MM.1S (cell line): ENCODE measurements around the gene PLSCR1.

Experiments used
- DNase-seq: peaks from one replicate; pipeline ENCODE4 v3.0.0-alpha.2; 2015
- H2AFZ ChIP-seq: fragments of 300-600 bp; sonication (generic); 2 replicates; pipeline ENCODE4 v1.6.0; 2016; ENCODE audit warnings: antibody characterized with exemption, low read length
- H3F3A ChIP-seq: fragments of 300-600 bp; sonication (generic); 2 replicates; pipeline ENCODE4 v1.6.1; 2016; ENCODE audit warnings: mild to moderate bottlenecking, antibody characterized with exemption, low read length, moderate library complexity, mixed read lengths; ENCODE audit not compliant: insufficient read depth
- H3K27ac ChIP-seq: fragments of 300-600 bp; sonication (generic); 2 replicates; pipeline ENCODE4 v1.5.1; 2016; ENCODE audit warnings: mild to moderate bottlenecking, low read length
- H3K27me3 ChIP-seq: fragments of 300-600 bp; sonication (generic); replicated peaks from 2 replicates; pipeline ENCODE4 v1.6.0; 2016; ENCODE audit warnings: low read length; ENCODE audit not compliant: insufficient read depth
- H3K36me3 ChIP-seq: fragments of 300-600 bp; sonication (generic); replicated peaks from 2 replicates; pipeline ENCODE4 v1.6.1; 2016; ENCODE audit warnings: mild to moderate bottlenecking, low read length, mixed read lengths; ENCODE audit not compliant: insufficient read depth
- H3K4me1 ChIP-seq: fragments of 300-600 bp; sonication (generic); 2 replicates; pipeline ENCODE4 v1.6.1; 2016; ENCODE audit warnings: low read length, mixed read lengths
- H3K4me2 ChIP-seq: fragments of 300-600 bp; sonication (generic); 2 replicates; pipeline ENCODE4 v1.6.0; 2016; ENCODE audit warnings: low read depth, low read length
- H3K4me3 ChIP-seq: fragments of 300-600 bp; sonication (generic); 2 replicates; pipeline ENCODE4 v1.5.1; 2016; ENCODE audit warnings: low read length, mixed read lengths
- H3K79me2 ChIP-seq: fragments of 300-600 bp; sonication (generic); 2 replicates; pipeline ENCODE4 v1.6.1; 2016; ENCODE audit warnings: mixed run types, low read length, mixed read lengths
- H3K9ac ChIP-seq: fragments of 300-600 bp; sonication (generic); 2 replicates; pipeline ENCODE4 v1.6.1; 2016; ENCODE audit warnings: low read length, mixed read lengths
- H3K9me2 ChIP-seq: fragments of 300-600 bp; sonication (generic); replicated peaks from 2 replicates; pipeline ENCODE4 v1.6.1; 2016; ENCODE audit warnings: mild to moderate bottlenecking, low read length, mixed read lengths; ENCODE audit not compliant: insufficient read depth
- H3K9me3 ChIP-seq: fragments of 300-600 bp; sonication (generic); replicated peaks from 2 replicates; pipeline ENCODE4 v1.6.1; 2016; ENCODE audit warnings: mild to moderate bottlenecking, low read length, mixed read lengths; ENCODE audit not compliant: insufficient read depth
- H4K20me1 ChIP-seq: fragments of 300-600 bp; sonication (generic); 2 replicates; pipeline ENCODE4 v1.6.1; 2016; ENCODE audit warnings: mild to moderate bottlenecking, low read length, moderate library complexity, mixed read lengths; ENCODE audit not compliant: insufficient read depth
- EZH2 ChIP-seq: fragments of 300-600 bp; sonication (generic); optimal IDR thresholded peaks from 2 replicates; pipeline ENCODE3; 2017; ENCODE audit warnings: low read depth, mild to moderate bottlenecking, antibody characterized with exemption, low read length, mixed read lengths
- EZH2phosphoT487 ChIP-seq: fragments of 300-600 bp; sonication (generic); IDR thresholded peaks from 2 replicates; pipeline ENCODE4 v1.6.1; 2018; ENCODE audit warnings: antibody characterized with exemption, low read length
- TF ChIP-seq, protein P1 (sequence below): fragments of 300-600 bp; sonication (generic); IDR thresholded peaks from 2 replicates; pipeline ENCODE4 v1.5.1; 2016; ENCODE audit warnings: antibody characterized with exemption, low read length, mixed read lengths

PLSCR1 gene

DNA sequence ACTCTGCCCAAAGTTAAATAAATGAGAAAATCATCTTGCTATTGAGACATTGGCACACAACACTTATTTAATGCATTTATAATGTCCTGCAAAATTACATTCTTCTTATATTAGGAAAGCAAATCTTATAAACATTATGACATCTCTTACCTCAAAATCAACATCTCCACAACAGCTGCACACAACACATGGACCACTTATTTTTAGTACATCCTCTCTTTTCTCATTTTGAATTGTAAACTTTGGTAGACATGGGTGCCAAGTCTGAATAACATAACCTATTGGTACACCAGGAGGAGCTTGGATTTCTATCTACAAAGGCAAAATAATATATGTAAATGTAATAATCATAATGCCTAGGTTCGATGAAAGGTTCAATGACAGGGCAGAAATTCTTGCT, 23.0 kb downstream of the PLSCR1 start:
- Histone ChIP-seq H3K4me3 (no peak overlapping the region), H3F3A (no peaks in the 10 kb centered on the region), H3K27ac (no peak overlapping the region), H3K9me2 (no peaks in the 10 kb centered on the region), H3K9ac (no peak overlapping the region), H4K20me1 (no peaks in the 10 kb centered on the region), H3K27me3 (no peaks in the 10 kb centered on the region), H3K9me3 (no peaks in the 10 kb centered on the region), H2AFZ (no peak overlapping the region), H3K36me3 (no peaks in the 10 kb centered on the region), H3K79me2 (no peaks in the 10 kb centered on the region), H3K4me2 (no peak overlapping the region), H3K4me1 (no peaks in the 10 kb centered on the region)
- DNase-seq = no peak
- TF ChIP-seq EZH2 (no peak), EZH2phosphoT487 (no peak)
- TF ChIP-seq, protein P1, sequence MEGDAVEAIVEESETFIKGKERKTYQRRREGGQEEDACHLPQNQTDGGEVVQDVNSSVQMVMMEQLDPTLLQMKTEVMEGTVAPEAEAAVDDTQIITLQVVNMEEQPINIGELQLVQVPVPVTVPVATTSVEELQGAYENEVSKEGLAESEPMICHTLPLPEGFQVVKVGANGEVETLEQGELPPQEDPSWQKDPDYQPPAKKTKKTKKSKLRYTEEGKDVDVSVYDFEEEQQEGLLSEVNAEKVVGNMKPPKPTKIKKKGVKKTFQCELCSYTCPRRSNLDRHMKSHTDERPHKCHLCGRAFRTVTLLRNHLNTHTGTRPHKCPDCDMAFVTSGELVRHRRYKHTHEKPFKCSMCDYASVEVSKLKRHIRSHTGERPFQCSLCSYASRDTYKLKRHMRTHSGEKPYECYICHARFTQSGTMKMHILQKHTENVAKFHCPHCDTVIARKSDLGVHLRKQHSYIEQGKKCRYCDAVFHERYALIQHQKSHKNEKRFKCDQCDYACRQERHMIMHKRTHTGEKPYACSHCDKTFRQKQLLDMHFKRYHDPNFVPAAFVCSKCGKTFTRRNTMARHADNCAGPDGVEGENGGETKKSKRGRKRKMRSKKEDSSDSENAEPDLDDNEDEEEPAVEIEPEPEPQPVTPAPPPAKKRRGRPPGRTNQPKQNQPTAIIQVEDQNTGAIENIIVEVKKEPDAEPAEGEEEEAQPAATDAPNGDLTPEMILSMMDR = no peak

DNA sequence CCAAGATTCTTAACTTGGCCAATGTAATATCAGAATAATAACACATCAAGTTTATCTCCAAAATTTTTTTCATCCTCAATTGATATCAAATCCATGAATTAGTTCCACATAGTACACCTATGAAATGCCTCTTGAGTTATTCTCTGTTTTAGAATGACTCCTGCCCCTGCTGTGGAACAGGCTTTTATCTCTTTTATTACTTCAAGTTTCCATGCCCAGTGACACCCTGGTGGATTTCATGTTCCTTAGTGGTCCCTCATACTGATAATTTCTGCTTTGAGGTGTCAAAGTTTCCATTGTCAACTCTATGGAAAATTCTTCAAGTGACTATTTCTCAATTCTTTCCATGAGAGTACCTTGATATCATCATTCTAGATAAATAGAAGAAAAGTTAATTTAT, 24.6 kb downstream of the PLSCR1 start:
- Histone ChIP-seq H3K27ac (no peak overlapping the region), H3K4me3 (no peak overlapping the region), H3K9me3 (no peaks in the 10 kb centered on the region), H3K36me3 (no peaks in the 10 kb centered on the region; the same call in 1 of the 2 replicates), H3K79me2 (no peaks in the 10 kb centered on the region), H3K4me2 (no peak overlapping the region), H3K27me3 (no peaks in the 10 kb centered on the region), H3K9me2 (no peaks in the 10 kb centered on the region), H3K4me1 (no peaks in the 10 kb centered on the region), H2AFZ (no peak overlapping the region), H4K20me1 (no peaks in the 10 kb centered on the region), H3K9ac (no peak overlapping the region), H3F3A (no peaks in the 10 kb centered on the region)
- TF ChIP-seq EZH2phosphoT487 = no peak
- TF ChIP-seq, protein P1 = no peak
- TF ChIP-seq EZH2 = no peak
- no peak for DNase-seq

DNA sequence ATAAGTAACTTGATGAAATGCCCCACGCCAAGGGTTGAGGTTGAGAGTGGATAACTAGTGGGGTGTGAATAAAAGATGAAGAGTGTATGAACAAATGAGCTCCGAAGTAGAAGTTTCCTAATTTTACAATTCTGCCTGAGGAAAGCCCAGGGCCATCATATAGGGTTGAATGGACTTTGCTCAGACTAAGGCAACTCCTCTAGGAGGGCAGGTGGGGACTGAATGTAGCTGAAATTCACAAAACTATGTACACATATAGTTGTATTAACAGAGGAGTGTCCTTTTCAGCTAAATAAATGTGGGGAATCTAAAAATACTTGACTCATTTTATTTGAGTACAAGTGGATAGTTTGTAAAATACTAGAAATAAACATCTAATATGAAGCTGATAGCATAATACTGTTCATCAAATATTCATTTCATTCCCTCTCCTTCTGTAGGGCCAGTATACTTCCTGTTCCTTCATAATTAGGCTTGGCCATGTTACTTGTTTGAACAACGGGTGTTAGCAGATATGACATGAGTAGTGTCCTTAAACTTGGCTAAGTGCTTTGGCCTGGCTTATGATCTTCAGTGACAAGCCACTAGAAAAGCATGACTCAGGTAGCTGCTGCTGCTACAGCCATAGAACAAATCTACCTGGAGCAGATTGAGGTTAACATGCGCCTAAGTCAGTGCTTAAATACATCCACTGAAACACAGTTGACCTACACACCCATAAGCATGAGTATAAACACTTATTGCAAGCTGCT, 26.5 kb downstream of the PLSCR1 start:
- H3F3A ChIP-seq = no peaks in the 10 kb centered on the region
- H3K4me2 ChIP-seq = no peak overlapping the region
- no peaks in the 10 kb centered on the region for H3K27me3 ChIP-seq
- H3K27ac ChIP-seq = no peak overlapping the region
- H4K20me1 ChIP-seq = no peaks in the 10 kb centered on the region
- H3K36me3 ChIP-seq = no peaks in the 10 kb centered on the region; the same call in 1 of the 2 replicates
- no peaks in the 10 kb centered on the region for H3K9me2 ChIP-seq
- H3K9ac ChIP-seq = no peak overlapping the region
- H3K4me3 ChIP-seq = no peak overlapping the region
- H3K4me1 ChIP-seq = 0 out of 2 replicates have a peak, but pooled peaks cover 5% of the 10 kb centered on the region
- TF ChIP-seq EZH2phosphoT487 (no peak), EZH2 (no peak)
- TF ChIP-seq, protein P1 = no peak
- no peak for DNase-seq
- no peaks in the 10 kb centered on the region for H3K9me3 ChIP-seq
- no peak overlapping the region for H2AFZ ChIP-seq
- H3K79me2 ChIP-seq = no peaks in the 10 kb centered on the region
